Cardiac muscle cell (in vitro differentiated cells and primary cell): ENCODE measurements around the gene LRP5. TPM values are rescaled to one million over a fixed set of nuclear protein-coding genes. Genes with fewer than 3 reads are reported as not detected.

Experiments
- DNase-seq, 2 donors: peaks; one replicate each; pipeline versions ENCODE4 v3.0.0 to v3.0.0-alpha.2; 2010 to 2017; ENCODE audit warnings: low read depth in 1 of 2, low spot score in 1 of 2
- H3K27ac ChIP-seq: fragments of 200-600 bp; sonication (generic); 2 replicates; pipeline ENCODE4 v1.5.1; 2016
- H3K27me3 ChIP-seq: fragments of 200-600 bp; sonication (generic); 2 replicates; pipeline ENCODE4 v1.6.0; 2016; ENCODE audit warnings: control low read depth
- H3K36me3 ChIP-seq: fragments of 200-600 bp; sonication (generic); 2 replicates; pipeline ENCODE4 v1.5.1; 2016; ENCODE audit warnings: control low read depth
- H3K4me1 ChIP-seq: fragments of 200-600 bp; sonication (generic); 2 replicates; pipeline ENCODE4 v1.8.1; 2017; ENCODE audit warnings: low read depth, mild to moderate bottlenecking, mixed run types
- H3K4me3 ChIP-seq: fragments of 200-600 bp; sonication (generic); 2 replicates; pipeline ENCODE4 v1.5.1; 2016; ENCODE audit warnings: mild to moderate bottlenecking
- H3K9me3 ChIP-seq: fragments of 200-600 bp; sonication (generic); 2 replicates; pipeline ENCODE4 v1.5.1; 2017; ENCODE audit warnings: low read depth, mild to moderate bottlenecking, control low read depth
- polyA plus RNA-seq: library from polyadenylated mRNA; unstranded; fragments of >200 nt; fragmentation: Nextera tagmentation; extraction: Ambion mirVana; gene quantifications from 2 replicates; pipeline ENCODE4 v1.2.1, GENCODE V29; 2016
- total RNA-seq: library from RNA; depleted of rRNA; stranded (reverse); fragments of >200 nt; gene quantifications from 2 replicates; pipeline ENCODE4 v1.2.3, GENCODE V29; 2016
- TF ChIP-seq, protein P1 (sequence below): IDR thresholded peaks from 2 replicates; pipeline ENCODE4 v1.5.1; 2012; ENCODE audit warnings: low read depth, mild to moderate bottlenecking, low read length

Gene LRP5
- total and polyA plus RNA-seq, 2 experiments from 2014 or later = 29.1 to 245 TPM

DNA sequence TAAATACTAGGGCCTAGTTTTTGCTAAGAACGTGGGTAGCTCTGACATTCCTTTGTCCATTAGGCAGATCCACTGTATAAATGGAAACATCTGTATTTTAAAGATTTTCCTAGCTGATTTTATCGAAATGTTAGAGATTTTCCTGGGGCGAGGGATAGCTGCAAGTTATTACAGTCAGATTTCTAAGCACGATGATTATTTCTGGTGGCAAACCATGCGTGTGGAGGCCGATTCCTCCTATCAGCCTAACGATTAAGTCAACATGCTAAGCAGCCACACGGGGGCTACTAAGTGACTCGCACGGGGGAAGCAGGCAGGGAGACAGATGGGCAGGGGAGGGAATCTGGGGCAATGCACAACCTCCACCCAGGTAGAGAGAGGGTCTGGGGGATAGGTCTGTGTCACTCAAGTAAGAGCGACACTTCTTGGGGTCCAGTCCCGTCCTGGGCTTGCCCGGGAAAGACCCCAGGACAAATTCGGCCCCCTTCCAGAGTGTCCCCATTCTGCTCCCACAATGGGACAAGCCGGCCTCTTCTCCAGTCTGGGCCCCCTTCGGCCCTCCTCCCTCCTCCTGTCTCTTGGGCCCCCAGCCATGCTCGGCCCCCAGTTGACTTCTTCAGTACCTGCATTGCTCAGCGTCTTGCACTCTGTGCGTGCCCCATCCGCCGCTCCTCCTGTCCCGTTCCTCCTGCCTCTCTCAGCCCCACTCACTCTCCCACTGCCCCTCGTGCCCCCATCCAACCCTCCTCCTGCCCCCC, 41.2 kb upstream of the LRP5 start:
- Histone ChIP-seq H3K27me3 (no peaks in the 10 kb centered on the region), H3K4me3 (peak overlapping the region; percentile 89), H3K27ac (peak overlapping the region; percentile 92), H3K4me1 (peaks cover 6% of the 10 kb centered on the region), H3K36me3 (peaks cover 2% of the 10 kb centered on the region), H3K9me3 (no peaks in the 10 kb centered on the region)
- TF ChIP-seq, protein P1, sequence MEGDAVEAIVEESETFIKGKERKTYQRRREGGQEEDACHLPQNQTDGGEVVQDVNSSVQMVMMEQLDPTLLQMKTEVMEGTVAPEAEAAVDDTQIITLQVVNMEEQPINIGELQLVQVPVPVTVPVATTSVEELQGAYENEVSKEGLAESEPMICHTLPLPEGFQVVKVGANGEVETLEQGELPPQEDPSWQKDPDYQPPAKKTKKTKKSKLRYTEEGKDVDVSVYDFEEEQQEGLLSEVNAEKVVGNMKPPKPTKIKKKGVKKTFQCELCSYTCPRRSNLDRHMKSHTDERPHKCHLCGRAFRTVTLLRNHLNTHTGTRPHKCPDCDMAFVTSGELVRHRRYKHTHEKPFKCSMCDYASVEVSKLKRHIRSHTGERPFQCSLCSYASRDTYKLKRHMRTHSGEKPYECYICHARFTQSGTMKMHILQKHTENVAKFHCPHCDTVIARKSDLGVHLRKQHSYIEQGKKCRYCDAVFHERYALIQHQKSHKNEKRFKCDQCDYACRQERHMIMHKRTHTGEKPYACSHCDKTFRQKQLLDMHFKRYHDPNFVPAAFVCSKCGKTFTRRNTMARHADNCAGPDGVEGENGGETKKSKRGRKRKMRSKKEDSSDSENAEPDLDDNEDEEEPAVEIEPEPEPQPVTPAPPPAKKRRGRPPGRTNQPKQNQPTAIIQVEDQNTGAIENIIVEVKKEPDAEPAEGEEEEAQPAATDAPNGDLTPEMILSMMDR = peak; percentile 61
- peak; percentile 80 to 84 for DNase-seq

DNA sequence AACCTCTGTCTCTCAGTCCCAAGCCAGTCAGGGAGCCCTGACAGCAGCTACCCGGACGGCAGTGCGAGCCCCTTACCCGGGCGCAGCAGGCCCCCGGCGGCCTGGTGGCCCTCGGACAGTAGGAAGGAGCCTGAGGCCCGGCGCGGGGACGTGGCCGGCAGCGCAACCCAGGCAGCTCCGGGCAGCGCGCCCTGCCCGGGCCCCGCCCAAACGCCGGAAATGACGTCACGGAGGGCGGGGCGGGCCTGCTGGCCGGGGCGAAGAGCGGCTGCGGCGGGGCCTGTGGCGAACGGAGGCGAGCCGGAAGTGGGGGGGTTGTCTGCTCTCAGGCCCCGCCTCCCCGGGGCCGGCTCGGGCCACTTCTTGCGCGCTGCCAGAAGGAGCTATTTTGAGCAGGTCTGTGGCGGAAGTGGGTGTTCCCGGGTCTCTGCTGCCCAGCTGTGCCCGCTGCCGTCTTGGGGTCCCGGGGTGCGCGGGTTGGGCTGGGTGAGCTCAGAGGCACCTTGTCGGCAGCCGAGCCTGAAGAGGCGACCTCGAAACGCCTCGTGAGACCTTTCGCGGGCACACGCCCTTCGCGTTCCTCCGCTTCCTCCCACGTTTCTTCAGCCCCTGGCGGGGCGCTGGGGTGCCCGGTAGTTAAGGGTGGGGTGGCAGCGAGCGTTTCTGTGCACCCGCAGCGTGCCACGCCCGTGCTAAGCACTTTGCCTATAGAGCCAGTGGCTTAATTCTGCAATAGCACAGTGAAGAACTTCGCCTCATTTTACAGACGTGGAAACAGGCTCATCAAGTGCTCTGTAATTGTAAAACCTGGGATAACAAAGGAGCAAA, 40.4 kb upstream of the LRP5 start, which contains the start of gene C11orf24:
TSS of gene C11orf24 (minus strand) at position 193 of the 828 bp plus-strand sequence. CDS start 8,206 bp downstream, outside the sequence.
- TF ChIP-seq, protein P1 = no peak
- H3K27ac ChIP-seq = peak within 1 kb of the TSS; percentile 92
- peak; percentile 97 to 98 for DNase-seq

DNA sequence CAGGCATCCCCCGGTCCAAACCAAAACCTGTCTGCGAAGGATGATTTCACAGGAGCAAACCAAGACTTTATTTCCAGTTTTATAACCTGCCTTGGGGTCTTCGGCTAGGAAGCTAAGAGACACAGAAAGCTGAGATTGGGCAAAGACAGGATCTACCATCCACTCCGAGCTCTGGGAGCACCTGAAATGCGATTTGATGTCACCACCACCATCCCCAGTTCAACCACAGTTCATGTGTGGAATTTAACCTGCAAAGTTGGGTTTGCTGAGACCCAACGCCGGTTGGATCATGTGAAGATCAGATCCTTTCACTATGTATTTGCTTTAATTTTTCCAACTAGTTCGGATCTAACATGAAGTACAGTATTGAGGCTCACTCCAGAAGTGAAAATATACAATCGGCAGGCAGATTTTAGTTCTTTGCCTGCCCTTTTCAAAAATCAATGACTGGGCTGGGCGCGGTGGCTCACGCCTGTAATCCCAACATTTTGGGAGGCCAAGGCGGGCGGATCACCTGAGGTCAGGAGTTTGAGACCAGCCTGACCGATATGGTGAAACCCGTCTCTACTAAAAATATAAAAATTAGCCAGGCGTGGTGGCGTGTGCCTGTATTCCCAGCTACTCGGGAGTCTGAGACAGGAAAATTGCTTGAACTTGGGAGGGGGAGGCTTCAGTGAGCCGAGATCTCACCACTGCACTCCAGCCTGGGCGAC, 39.2 kb upstream of the LRP5 start:
- Histone ChIP-seq H3K4me1 (peaks cover 6% of the 10 kb centered on the region), H3K4me3 (no peak overlapping the region)
- TF ChIP-seq, protein P1 = no peak

More for the DNA sequence above, 40.4 kb upstream of the LRP5 start, which contains the start of gene C11orf24:
- peaks cover 6% of the 10 kb centered on the region for H3K4me1 ChIP-seq
- H3K27me3 ChIP-seq = no peaks in the 10 kb centered on the region
- peak within 1 kb of the TSS; percentile 89 for H3K4me3 ChIP-seq
- no peaks in the 10 kb centered on the region for H3K9me3 ChIP-seq
- H3K36me3 ChIP-seq = peaks cover under 1% of the 10 kb centered on the region

DNA sequence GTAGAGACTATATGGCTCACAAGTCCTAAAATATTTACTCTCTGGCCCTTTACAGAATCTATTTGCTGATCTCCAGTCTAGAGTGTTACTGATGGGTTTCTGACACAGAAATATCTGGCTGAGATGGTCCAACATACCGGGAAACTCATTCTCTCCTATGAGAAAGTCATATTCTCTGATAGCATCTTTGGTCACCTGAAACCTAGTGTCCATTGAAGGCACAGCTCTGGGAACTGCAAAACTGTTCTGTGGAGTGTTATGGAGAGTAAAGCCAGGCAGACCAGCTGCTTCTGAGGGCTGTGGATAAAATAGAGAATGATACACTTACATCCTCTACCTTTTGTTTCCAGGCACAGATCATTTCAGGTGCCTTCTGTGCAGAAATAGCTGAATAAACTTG, 38.1 kb upstream of the LRP5 start:
- TF ChIP-seq, protein P1 = no peak
- H3K4me3 ChIP-seq = no peak overlapping the region

More for the DNA sequence above, 39.2 kb upstream of the LRP5 start:
- Histone ChIP-seq H3K27me3 (no peaks in the 10 kb centered on the region), H3K27ac (no peak overlapping the region), H3K9me3 (no peaks in the 10 kb centered on the region), H3K36me3 (no peaks in the 10 kb centered on the region)
- no peak for DNase-seq

More for the DNA sequence above, 38.1 kb upstream of the LRP5 start:
- peak overlapping the region; percentile 51 for H3K27ac ChIP-seq
- no peak for DNase-seq
- no peaks in the 10 kb centered on the region for H3K27me3 ChIP-seq
- H3K9me3 ChIP-seq = no peaks in the 10 kb centered on the region
- no peaks in the 10 kb centered on the region for H3K36me3 ChIP-seq
- peaks cover 6% of the 10 kb centered on the region for H3K4me1 ChIP-seq
